ENCODE results near the gene TLE3.

The TLE3 gene

GRCh38 chr15:69998541-69999391 is 99.0 kb downstream of the TLE3 start:
- no peak for DNase-seq

GRCh38 chr15:69997813-69998212 is 99.9 kb downstream of the TLE3 start:
- DNase-seq, result no peak
